ENCODE data around the gene PYGB. TPM values are rescaled to one million over a fixed set of nuclear protein-coding genes. Genes with fewer than 3 reads are reported as not detected.
"Not testable (repeated sequence)": the region's sequence is repeated elsewhere in the genome, so short reads cannot be mapped to it uniquely, and the experiment has no call there.

The PYGB gene
- total and polyA plus RNA-seq, 2 donors (not counting 1 experiment from before 2014, with no cell fraction given): 22.5 to 30.6 TPM

DNA sequence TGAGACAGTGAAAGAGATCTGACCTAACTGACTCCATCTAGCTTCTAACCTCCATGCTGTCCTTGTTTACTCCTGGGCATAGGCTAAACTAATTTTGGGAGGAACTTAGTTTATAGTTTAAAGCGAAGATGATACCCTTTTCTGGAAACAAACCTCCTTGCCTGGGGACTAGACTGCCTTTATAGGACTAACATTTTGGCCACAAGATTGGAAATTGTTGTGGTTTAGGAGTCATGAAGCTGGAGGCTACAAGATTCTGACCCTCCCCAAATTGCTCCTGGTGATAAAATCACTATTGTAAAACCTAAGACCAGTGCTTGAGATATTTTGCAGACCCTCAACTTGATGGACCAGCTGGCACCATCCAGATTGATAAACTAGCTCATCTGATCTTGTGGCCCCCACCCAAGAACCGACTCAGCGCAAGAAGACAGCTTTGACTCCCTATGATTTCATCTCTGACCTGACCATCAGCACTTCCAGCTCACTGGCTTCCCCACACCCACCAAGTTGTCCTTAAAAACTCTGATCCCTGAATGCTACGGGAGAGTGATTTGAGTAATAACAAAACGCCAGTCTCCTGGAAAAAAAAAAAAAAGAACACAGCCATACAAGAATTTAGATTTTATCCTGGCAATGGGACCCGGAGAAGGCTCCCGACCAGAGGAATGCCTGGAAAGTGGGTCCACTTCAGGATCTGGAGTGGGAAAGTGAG lies 79.8 kb downstream of the PYGB start:
- 95% methylated on average over 4 of the region's 7 CpGs for WGBS (ENCODE audit: insufficient coverage)
- ChIA-PET CTCF (interaction anchor here (2.6 kb wide), 1 partner anchor 32 kb away, joined by 9 read pairs; no protein-coding TSS in a partner anchor), POLR2A (interaction anchor here (0.7 kb wide), 1 partner anchor 9 kb away, joined by 3 read pairs; no protein-coding TSS in a partner anchor)
- Histone ChIP-seq H3K4me3 (ENCODE audit: control extremely low read depth in 1 of 5, extremely low read depth in 1 of 5, insufficient read depth in 1 of 5, low read depth in 2 of 5, low read length in 4 of 5) (no peak overlapping the region), H3K27ac (ENCODE audit: low read length in 2 of 2) (no peak overlapping the region), H3K4me1 (ENCODE audit: control insufficient read depth in 2 of 2, insufficient read depth in 2 of 2, low read length in 2 of 2) (no peaks in the 10 kb centered on the region), H3K36me3 (replicated peaks in 1 of 2; ENCODE audit: control extremely low read depth in 1 of 2, control insufficient read depth in 1 of 2, extremely low read depth in 1 of 2, insufficient read depth in 2 of 2, low read length in 1 of 2) (peaks cover 1 to 2% of the 10 kb centered on the region in 2 experiments), H3K27me3 (replicated peaks in 1 of 4; ENCODE audit: control extremely low read depth in 1 of 4, control insufficient read depth in 3 of 4, insufficient read depth in 4 of 4, low read length in 3 of 4) (no peaks in the 10 kb centered on the region), H3K9me3 (ENCODE audit: control extremely low read depth in 1 of 3, control insufficient read depth in 2 of 3, insufficient read depth in 1 of 3, low read length in 2 of 3) (no peaks in the 10 kb centered on the region), H2AFZ (ENCODE audit: insufficient read depth, low read depth, low read length, poor library complexity, severe bottlenecking) (no peak overlapping the region), H3K4me2 (replicated peaks; ENCODE audit: low read depth, low read length, poor library complexity, severe bottlenecking) (no peak overlapping the region), H3K79me2 (ENCODE audit: control insufficient read depth, insufficient read depth, low read length) (peaks cover 26% of the 10 kb centered on the region), H3K9ac (ENCODE audit: low read length) (no peak overlapping the region), H4K20me1 (ENCODE audit: control insufficient read depth, insufficient read depth, low read length, poor library complexity, severe bottlenecking) (no peaks in the 10 kb centered on the region)
- intact Hi-C loops (cut with micrococcal nuclease): no loop called here
- Mint-ChIP-seq H3K27ac (no peak overlapping the region), H3K27me3 (no peaks in the 10 kb centered on the region), H3K9me3 (ENCODE audit: insufficient read depth) (no peaks in the 10 kb centered on the region), H3K4me3 (no peak overlapping the region), H3K4me1 (peaks cover 20% of the 10 kb centered on the region)
- no peak for ATAC-seq (ENCODE audit: low read depth)
- no peak for TF ChIP-seq EZH2 (IDR thresholded peaks at IDR 0.05; ENCODE audit: borderline replicate concordance, insufficient read depth, low read depth, low read length, poor library complexity, severe bottlenecking)
- TF ChIP-seq, protein P1, sequence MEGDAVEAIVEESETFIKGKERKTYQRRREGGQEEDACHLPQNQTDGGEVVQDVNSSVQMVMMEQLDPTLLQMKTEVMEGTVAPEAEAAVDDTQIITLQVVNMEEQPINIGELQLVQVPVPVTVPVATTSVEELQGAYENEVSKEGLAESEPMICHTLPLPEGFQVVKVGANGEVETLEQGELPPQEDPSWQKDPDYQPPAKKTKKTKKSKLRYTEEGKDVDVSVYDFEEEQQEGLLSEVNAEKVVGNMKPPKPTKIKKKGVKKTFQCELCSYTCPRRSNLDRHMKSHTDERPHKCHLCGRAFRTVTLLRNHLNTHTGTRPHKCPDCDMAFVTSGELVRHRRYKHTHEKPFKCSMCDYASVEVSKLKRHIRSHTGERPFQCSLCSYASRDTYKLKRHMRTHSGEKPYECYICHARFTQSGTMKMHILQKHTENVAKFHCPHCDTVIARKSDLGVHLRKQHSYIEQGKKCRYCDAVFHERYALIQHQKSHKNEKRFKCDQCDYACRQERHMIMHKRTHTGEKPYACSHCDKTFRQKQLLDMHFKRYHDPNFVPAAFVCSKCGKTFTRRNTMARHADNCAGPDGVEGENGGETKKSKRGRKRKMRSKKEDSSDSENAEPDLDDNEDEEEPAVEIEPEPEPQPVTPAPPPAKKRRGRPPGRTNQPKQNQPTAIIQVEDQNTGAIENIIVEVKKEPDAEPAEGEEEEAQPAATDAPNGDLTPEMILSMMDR (IDR thresholded peaks at IDR 0.05): no peak
- no peak for DNase-seq

DNA sequence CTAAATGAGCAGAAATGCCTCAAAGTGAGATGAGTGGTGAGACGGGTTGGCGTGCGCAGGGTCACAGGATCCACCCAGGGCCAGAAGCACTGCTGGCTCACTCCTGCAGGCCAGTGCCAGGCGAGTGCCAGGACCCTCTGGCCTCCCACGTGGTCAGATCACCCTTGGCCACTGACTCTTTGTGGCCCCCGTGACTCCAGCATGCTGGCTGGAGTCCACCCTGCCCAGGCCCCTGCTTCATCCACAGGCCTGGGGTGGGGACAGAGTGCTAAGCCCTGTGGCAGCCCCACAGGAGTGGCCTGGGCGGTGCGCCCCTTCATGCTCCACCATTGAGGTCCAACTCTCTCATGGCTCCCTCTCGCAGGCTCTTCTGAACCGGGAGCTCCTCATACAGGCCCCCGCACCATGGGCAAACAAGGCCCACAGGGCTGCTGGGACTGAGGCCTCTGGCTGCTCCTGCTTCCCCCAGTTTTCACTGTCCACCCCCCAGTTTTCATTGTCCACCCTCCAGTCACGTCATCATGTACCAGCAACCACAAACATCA lies 81.1 kb downstream of the PYGB start:
- no peak overlapping the region for H3K27ac ChIP-seq (ENCODE audit: low read length in 2 of 2)
- H3K4me1 ChIP-seq (ENCODE audit: control insufficient read depth in 2 of 2, insufficient read depth in 2 of 2, low read length in 2 of 2): no peaks in the 10 kb centered on the region
- Mint-ChIP-seq H3K27ac (no peak overlapping the region), H3K9me3 (ENCODE audit: insufficient read depth) (no peaks in the 10 kb centered on the region), H3K27me3 (no peaks in the 10 kb centered on the region), H3K4me3 (no peak overlapping the region), H3K4me1 (peaks cover 12% of the 10 kb centered on the region)
- CTCF ChIA-PET: interaction anchor here (2.6 kb wide), 1 partner anchor 33 kb away, joined by 9 read pairs; no protein-coding TSS in a partner anchor
- H3K9ac ChIP-seq (ENCODE audit: low read length): no peak overlapping the region
- 98% methylated on average over 11 of the region's 12 CpGs for WGBS (ENCODE audit: insufficient coverage)
- TF ChIP-seq EZH2 (IDR thresholded peaks at IDR 0.05; ENCODE audit: borderline replicate concordance, insufficient read depth, low read depth, low read length, poor library complexity, severe bottlenecking): no peak
- TF ChIP-seq, protein P1 (IDR thresholded peaks at IDR 0.05): no peak
- DNase-seq: no peak
- no peaks in the 10 kb centered on the region for H3K27me3 ChIP-seq (replicated peaks in 1 of 4; ENCODE audit: control extremely low read depth in 1 of 4, control insufficient read depth in 3 of 4, insufficient read depth in 4 of 4, low read length in 3 of 4)
- no peak for ATAC-seq (ENCODE audit: low read depth)
- POLR2A ChIA-PET: no interaction called here
- no peak overlapping the region for H3K4me2 ChIP-seq (replicated peaks; ENCODE audit: low read depth, low read length, poor library complexity, severe bottlenecking)
- no peak overlapping the region for H2AFZ ChIP-seq (ENCODE audit: insufficient read depth, low read depth, low read length, poor library complexity, severe bottlenecking)
- H3K36me3 ChIP-seq (replicated peaks in 1 of 2; ENCODE audit: control extremely low read depth in 1 of 2, control insufficient read depth in 1 of 2, extremely low read depth in 1 of 2, insufficient read depth in 2 of 2, low read length in 1 of 2): peaks cover 0 to 1% of the 10 kb centered on the region in 2 experiments
- H4K20me1 ChIP-seq (ENCODE audit: control insufficient read depth, insufficient read depth, low read length, poor library complexity, severe bottlenecking): no peaks in the 10 kb centered on the region
- H3K9me3 ChIP-seq (ENCODE audit: control extremely low read depth in 1 of 3, control insufficient read depth in 2 of 3, insufficient read depth in 1 of 3, low read length in 2 of 3): no peaks in the 10 kb centered on the region
- intact Hi-C loops (cut with micrococcal nuclease): no loop called here
- peaks cover 17% of the 10 kb centered on the region for H3K79me2 ChIP-seq (ENCODE audit: control insufficient read depth, insufficient read depth, low read length)
- no peak overlapping the region for H3K4me3 ChIP-seq (ENCODE audit: control extremely low read depth in 1 of 5, extremely low read depth in 1 of 5, insufficient read depth in 1 of 5, low read depth in 2 of 5, low read length in 4 of 5)

DNA sequence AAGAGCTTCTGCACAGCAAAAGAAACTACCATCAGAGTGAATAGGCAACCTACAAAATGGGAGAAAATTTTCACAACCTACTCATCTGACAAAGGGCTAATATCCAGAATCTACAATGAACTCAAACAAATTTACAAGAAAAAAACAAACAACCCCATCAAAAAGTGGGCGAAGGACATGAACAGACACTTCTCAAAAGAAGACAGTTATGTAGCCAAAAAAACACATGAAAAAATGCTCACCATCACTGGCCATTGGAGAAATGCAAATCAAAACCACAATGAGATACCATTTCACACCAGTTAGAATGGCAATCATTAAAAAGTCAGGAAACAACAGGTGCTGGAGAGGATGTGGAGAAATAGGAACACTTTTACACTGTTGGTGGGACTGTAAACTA lies 87.1 kb downstream of the PYGB start:
- H3K36me3 ChIP-seq (replicated peaks in 1 of 2; ENCODE audit: control extremely low read depth in 1 of 2, control insufficient read depth in 1 of 2, extremely low read depth in 1 of 2, insufficient read depth in 2 of 2, low read length in 1 of 2); H3K27me3 Mint-ChIP-seq; H3K27ac ChIP-seq (ENCODE audit: low read length in 2 of 2); H3K4me3 Mint-ChIP-seq; H3K27ac Mint-ChIP-seq; H3K9me3 Mint-ChIP-seq (ENCODE audit: insufficient read depth); H3K9me3 ChIP-seq (ENCODE audit: control extremely low read depth in 1 of 3, control insufficient read depth in 2 of 3, insufficient read depth in 1 of 3, low read length in 2 of 3); H3K27me3 ChIP-seq (replicated peaks in 1 of 4; ENCODE audit: control extremely low read depth in 1 of 4, control insufficient read depth in 3 of 4, insufficient read depth in 4 of 4, low read length in 3 of 4); DNase-seq; CTCF ChIA-PET; H2AFZ ChIP-seq (ENCODE audit: insufficient read depth, low read depth, low read length, poor library complexity, severe bottlenecking); H3K79me2 ChIP-seq (ENCODE audit: control insufficient read depth, insufficient read depth, low read length); H3K4me1 Mint-ChIP-seq; H3K9ac ChIP-seq (ENCODE audit: low read length); POLR2A ChIA-PET; intact Hi-C loops (cut with micrococcal nuclease); H3K4me2 ChIP-seq (replicated peaks; ENCODE audit: low read depth, low read length, poor library complexity, severe bottlenecking); H3K4me3 ChIP-seq (ENCODE audit: control extremely low read depth in 1 of 5, extremely low read depth in 1 of 5, insufficient read depth in 1 of 5, low read depth in 2 of 5, low read length in 4 of 5); ATAC-seq (ENCODE audit: low read depth); H3K4me1 ChIP-seq (ENCODE audit: control insufficient read depth in 2 of 2, insufficient read depth in 2 of 2, low read length in 2 of 2); H4K20me1 ChIP-seq (ENCODE audit: control insufficient read depth, insufficient read depth, low read length, poor library complexity, severe bottlenecking): not testable (repeated sequence)
- WGBS (ENCODE audit: insufficient coverage): no CpG with 5 or more reads among the region's 1 CpG

Measured in B cell (primary cell).